ENCODE data around the gene FAM53B.
A peak's percentile ranks its signal among the peaks of the same experiment; 100 is the strongest.

Gene FAM53B

GRCh38 chr10:124727361-124727960 lies 16.7 kb downstream of the FAM53B start:
- DNase-seq = no peak

- DNase-seq = peak; percentile 16
Observed at GRCh38 chr10:124725791-124726190, 18.4 kb downstream of the FAM53B start.

- DNase-seq = no peak
Observed at GRCh38 chr10:124725171-124725631, 19.0 kb downstream of the FAM53B start.

- DNase-seq = peak; percentile 31
Observed at GRCh38 chr10:124724279-124725027, 19.7 kb downstream of the FAM53B start.

- no peak for DNase-seq
Observed at GRCh38 chr10:124723826-124724225, 20.4 kb downstream of the FAM53B start.

GRCh38 chr10:124722798-124723783 lies 21.1 kb downstream of the FAM53B start:
- peak; percentile 26 for DNase-seq

GRCh38 chr10:124721330-124722045 lies 22.7 kb downstream of the FAM53B start:
- no peak for DNase-seq

GRCh38 chr10:124719213-124719851 lies 24.8 kb downstream of the FAM53B start:
- peak; percentile 61 for DNase-seq

- no peak for DNase-seq
Observed at GRCh38 chr10:124717911-124718741, 26.1 kb downstream of the FAM53B start.

- no peak for DNase-seq
Observed at GRCh38 chr10:124717041-124717757, 27.0 kb downstream of the FAM53B start.

GRCh38 chr10:124716369-124716768 lies 27.8 kb downstream of the FAM53B start:
- DNase-seq = no peak

GRCh38 chr10:124715439-124715838 lies 28.7 kb downstream of the FAM53B start:
- no peak for DNase-seq

GRCh38 chr10:124713679-124714255 lies 30.4 kb downstream of the FAM53B start:
- no peak for DNase-seq

- no peak for DNase-seq
Observed at GRCh38 chr10:124712704-124713407, 31.3 kb downstream of the FAM53B start.

- DNase-seq = no peak
Observed at GRCh38 chr10:124711145-124711544, 33.0 kb downstream of the FAM53B start.

GRCh38 chr10:124710266-124710881 lies 33.8 kb downstream of the FAM53B start:
- DNase-seq = no peak

- no peak for DNase-seq
Observed at GRCh38 chr10:124709861-124710260, 34.3 kb downstream of the FAM53B start.

- no peak for DNase-seq
Observed at GRCh38 chr10:124708922-124709520, 35.2 kb downstream of the FAM53B start.

Data from left hindlimb (tissue), 1 donor.